RCC 7860 (cell line): ENCODE results near the gene NINL.

Source experiments
- DNase-seq: peaks from one replicate; pipeline ENCODE4 v3.0.0-alpha.2; 2015; ENCODE audit warnings: low spot score
- FAIRE-seq: peaks from 2 replicates; lab custom pipeline; 2012; peaks lifted over from hg19 to GRCh38; lab: Jason Lieb, UNC

NINL gene

DNA sequence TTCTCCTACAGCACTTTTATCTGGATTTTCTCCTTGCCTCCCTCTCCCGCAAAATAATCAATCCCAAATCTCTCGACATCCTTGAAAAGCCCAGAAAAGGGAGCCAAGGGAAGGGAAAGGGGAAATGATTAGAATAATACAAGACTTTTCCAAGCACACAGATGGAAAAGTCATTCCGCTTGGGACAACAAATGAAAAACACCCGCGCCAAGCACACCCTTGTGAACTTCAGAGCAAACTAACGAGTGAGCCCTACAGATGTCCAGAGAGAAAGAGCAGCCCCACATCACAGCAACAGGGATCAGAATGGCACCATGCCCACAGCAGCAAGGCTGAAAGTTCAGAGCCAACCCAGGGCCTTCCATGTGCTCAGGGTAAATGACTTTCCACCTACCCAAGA is 49.6 kb downstream of the NINL start:
- DNase-seq (no peak), FAIRE-seq (no peak)

DNA sequence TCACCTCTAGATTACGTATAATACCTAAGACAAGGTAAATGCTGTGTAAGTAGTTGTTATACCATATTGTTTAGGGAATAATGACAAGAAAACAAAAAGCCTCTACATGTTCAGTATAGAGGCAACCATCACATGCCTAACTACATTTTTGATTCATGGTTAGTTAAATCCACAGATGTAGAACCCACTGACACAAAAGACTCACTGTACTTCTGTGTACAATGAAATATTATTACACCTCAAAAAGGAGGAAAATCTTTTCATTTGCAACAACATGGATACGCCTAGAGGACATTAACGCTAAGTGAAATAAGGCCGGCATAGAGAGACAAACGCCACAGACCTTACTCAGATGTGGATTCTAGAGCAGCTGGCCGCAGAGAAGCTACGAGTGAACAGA is 50.5 kb downstream of the NINL start:
- no peak for DNase-seq
- FAIRE-seq = no peak

DNA sequence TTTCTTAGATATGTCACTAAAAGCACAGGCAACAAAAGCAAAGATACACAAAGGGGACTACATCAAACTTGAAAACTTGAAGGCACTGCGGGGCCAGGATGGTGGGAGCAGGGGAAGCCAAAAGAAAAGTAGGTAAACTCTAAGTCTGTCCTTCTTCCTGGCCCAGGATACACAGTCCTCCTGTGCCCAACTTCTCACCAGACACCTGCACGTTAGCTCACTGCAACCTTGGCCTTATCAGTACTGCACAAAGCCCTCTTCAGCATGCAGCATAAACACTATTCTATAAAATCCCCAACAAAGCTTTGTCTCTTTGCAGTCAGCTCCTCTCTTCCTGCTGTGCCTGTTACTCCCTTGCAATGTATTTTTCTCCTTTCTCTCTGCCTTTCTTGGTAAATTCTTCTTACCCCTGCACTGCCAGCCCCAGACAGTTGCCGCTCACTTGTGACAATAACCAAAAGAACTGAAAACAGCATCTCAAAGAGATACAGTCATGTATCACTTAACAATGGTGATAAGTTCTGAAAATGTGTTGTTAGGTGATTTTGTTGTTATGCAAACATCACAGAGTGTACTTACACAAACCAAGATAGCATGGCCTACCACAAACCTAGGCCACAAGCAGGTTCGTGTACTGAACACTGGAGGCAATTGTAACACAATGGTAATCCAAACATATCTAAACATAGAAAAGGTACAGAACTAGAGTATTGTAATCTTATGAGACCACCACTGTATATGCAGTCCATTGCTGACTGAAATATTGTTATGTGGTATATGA is 51.2 kb downstream of the NINL start:
- FAIRE-seq = no peak
- DNase-seq = no peak

DNA sequence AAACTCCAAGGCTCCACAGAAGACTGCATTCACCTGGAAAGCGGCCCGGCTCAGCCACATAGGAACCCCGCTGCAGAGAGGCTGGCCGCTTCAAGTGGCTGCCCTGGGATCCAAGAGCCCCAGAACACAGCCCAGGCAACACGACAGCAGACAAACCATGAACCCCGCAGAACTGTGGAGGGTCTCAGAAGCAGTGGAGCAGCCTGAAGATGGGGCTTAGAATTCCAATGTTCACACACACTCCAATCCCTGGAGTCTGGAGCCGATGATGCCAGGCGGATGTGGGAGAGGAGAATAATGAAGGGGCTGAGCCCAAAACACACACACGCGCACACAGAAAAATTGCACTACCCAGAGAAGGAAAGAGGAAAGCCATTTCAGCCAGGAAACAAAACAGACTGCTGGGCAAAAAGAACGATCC is 52.4 kb downstream of the NINL start:
- FAIRE-seq (no peak), DNase-seq (no peak)

DNA sequence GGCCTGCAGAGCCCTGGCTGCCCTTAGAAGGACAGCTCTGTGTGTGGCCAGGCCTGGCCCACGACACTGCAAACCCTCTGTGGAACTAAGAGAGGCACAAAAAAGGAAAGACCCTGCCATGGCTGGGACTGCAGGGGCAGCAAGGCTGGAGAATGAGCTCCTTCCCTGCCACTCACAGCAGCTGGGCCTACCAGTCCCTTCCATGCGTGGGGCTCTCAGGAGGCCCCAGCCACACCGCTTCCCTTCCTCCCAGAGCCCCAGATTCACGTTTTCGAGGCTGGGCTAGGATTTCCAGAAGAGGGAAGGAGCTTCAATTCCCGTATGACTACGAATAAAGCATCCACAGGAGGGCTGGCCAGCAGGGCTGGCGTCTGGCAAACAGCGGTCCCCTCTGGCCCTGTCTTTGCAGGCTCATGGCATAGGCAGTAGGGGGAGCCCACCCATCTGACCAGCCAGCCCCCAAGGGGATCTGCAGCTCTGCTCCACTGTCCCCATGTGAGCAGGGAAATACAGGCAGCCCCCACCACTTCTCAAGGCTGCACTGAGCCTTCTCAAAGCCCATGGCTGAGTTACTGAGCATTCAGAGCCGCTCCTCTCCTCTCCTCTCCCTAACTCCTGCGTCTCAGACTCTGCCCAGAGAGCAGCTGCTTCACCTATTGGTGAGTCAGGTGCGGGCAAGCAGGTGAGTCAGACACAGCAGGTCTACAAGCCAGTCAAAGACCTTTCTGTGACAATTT is 53.1 kb downstream of the NINL start:
- no peak for FAIRE-seq
- no peak for DNase-seq

DNA sequence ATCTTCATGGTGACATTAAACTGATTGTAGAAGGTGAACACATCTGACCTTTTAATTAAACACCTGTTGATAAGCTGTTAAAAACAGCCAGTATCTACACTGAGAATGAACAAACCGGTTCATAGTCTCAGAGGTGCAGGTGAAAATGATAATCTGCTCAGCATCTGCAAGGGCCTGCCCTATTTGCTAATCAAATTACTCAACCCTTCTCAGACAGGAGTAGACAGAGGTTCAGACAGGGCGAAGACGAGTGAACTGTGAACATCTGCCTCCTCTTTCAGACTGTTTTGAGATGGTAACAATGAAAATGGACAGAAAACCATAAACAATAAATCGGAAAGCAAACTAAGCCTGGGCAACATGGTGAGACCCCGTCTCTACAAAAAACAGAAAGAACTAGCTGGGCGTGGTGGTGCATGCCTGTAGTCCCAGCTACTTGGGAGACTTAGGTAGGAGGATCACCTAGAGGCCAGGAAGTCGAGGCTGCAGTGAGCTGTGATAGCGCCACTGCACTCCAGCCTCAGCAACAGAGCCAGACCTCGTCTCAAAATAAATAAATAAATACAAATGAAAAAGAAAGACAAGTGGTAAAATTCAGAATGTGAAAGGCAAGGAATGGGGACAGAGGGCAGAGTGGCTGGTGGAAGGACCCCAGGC is 55.9 kb downstream of the NINL start:
- DNase-seq (no peak), FAIRE-seq (no peak)

DNA sequence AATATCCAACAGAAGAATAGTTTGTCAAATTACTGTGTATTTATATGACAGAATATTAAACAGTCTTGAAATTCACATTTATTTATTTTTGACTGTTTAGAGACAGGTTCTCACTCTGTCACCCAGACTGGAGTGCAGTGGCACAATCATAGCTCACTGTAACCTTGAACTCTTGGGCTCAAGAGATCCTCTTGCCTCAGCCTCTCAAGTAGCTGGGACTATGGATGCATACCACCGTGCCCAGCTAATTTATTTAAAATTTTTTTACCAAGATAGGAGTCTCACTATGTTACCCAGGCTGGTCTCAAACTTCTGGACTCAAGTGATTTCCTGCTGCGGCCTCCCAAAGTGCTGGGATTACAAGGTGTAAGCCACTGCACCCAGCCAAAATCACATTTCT is 57.4 kb downstream of the NINL start:
- DNase-seq (no peak), FAIRE-seq (no peak)

DNA sequence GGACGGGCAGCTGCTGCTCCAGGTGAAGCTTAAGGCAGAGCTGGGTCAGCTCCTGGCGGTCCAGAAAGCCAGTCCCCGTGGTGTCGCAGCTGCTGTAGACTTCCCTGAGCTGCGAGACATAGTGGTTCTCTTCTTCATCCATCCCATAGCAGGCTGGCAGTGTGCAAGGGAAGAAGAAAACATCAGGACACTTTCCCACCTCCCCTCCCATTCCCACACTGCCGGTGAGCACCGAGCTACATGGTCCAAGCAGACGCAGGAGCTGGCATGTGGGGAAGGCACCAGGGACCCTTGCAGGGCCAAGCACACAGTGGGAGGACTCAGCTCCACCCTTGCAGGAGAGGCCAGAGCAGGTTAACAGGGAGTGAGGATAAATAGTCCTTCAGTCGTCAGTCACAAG is 58.9 kb downstream of the NINL start:
- no peak for DNase-seq
- no peak for FAIRE-seq

DNA sequence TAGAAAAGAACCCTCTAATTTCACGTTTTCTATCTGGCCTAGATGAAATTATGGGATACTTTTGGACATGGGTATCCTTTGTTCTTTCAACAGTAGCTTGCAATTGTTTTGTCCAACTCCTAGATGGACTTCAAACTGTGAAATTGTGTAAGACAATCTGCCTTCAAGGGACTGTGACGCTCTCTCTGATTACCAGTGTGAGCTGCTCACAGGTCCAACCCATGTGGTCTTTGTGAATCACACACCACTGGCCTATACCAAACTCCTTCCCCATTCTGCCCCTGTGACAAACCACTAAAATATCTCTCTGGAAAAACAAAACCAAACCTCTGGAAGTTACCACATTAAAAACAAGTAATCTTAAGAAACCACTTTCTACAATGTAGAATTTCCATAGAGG is 59.5 kb downstream of the NINL start:
- FAIRE-seq = peak; percentile 72
- DNase-seq = peak; percentile 56

DNA sequence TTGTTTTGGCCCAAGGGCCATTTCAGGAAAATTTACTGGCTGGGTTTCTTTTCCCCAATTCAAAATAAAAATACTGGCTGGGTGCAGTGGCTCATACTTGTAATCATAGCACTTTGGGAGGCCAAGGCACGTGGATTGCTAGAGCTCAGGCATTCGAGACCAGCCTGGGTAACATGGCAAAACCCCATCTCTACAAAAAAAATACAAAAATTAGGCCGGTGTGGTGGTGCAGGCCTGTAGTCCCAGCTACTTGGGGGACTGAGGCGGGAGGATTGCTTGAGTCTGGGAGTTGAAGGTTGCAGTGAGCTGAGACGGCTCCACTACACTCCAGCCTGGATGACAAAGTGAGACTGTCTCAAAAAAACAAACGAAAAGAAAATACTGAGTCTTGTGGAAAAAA is 60.0 kb downstream of the NINL start:
- FAIRE-seq = no peak
- DNase-seq = no peak

DNA sequence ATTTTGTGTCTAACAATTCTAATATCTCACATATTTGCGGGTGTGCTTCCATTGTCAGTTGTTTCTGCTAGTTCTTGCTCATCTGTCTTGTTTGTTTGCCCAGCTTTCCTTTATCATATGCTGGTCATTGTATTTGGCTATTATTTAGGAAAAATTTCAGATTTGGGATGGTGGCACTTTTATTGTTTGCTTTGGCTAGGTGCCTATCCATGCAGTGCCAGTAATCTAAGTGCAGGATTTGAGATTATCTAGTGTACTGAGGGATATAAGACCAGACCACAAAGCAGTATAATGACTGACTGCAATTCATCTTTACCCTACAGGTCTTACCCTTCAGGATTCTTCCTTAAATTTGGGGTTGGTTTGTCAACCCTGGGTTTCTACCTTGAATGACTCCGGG is 63.9 kb downstream of the NINL start:
- FAIRE-seq (no peak), DNase-seq (no peak)

DNA sequence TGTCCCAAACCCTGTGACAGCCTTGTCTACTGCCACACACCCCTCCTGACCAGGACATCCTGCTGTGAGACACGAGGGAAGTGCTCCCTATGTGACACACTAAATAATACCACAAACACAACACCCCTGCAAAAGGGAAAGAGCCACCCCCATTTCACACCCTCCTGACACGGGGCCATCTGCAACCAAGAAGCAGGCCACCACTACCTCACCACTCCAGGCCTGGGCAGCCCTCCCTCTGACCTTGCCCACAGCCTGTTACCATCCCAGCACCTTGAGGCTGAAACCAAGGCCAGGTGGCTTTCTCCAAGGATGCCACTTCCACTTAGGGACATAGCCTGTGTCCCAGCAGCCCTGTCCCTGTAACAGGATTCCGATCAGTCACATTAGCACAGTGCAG is 68.2 kb downstream of the NINL start:
- FAIRE-seq (no peak), DNase-seq (no peak)

DNA sequence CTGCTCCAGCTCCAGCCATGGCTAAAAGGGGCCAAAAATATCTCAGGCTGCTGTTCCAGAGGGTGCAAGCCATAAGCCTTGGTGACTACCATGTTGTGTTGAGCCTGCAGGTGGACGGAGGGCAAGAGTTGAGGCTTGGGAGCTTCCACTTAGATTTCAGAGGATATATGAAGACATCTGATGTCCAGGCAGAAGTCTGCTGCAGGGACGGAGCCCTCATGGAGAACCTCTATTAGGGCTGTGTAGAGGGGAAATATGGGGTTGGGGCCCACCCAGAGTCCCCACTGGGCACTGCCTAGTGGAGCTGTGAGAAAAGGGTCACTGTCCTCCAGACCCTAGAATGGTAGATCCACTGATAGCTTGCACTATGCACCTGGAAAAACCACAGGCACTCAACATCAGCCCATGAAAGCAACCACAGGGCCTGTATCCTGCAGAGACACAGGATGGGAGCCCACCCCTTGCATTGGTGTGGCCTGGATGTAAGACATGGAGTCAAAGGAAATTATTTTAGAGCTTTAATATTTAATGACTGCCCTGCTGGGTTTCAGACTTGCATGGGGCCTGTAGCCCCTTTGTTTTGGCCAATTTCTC is 70.5 kb downstream of the NINL start:
- FAIRE-seq = no peak

DNA sequence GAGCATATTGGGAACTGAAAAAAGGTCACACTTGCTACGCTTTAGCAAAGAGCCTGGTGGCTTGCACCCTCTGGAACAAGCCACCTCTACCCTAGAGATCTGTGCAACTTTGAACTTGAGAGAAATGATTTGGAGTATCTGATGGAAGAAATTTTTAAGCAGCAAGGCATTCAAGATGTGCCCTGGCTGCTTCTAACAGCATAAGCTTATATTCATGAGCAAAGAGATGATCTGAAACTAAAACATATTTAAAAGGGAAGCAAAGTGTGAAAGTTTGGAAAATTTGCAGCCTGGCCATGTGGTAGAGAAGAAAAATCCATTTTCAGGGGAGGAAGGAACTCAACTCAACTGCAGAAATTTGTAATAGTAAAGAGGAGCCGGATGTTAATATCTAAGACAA is 71.1 kb downstream of the NINL start:
- DNase-seq (no peak), FAIRE-seq (no peak)

More for the DNA sequence above, 70.5 kb downstream of the NINL start:
- no peak for DNase-seq

DNA sequence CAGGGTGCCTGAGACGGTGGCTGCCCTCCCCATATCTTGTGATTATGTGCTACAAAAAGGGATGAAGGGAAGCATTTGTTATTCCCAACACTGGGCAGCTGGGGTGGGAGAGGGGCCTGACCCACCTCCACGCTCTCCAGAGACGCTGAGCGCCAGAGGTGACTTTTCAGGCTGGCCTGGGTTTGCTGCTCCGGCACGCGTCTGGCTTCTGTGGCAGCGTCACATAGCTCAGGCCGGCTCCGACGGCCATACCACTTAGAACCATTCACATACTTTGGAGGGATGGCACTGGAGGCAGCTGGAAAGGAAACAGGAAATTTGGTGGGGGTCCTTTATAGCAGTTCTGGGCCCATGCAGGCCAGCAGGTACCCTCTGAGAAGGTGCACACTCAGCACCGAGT is 72.6 kb downstream of the NINL start:
- no peak for FAIRE-seq
- DNase-seq = no peak

DNA sequence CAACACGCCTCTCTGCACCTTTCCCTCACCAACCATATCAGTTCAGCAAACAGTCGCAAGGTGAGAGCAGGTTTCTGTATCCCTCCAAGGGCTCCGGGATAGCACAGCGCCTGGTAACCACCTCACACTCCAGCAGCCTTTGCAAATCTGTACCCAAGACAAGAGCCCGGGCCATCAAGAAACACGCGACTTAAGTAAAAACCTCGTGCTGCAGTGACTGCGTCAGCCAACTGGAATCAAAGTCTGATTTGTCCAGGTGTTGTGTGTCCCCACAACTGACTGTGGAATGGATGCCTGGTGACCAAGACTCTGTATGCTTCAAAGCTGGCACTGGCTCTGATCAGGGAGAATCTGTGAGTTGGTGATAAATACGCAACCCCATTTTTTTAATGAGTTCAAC is 74.1 kb downstream of the NINL start:
- DNase-seq = no peak
- no peak for FAIRE-seq

DNA sequence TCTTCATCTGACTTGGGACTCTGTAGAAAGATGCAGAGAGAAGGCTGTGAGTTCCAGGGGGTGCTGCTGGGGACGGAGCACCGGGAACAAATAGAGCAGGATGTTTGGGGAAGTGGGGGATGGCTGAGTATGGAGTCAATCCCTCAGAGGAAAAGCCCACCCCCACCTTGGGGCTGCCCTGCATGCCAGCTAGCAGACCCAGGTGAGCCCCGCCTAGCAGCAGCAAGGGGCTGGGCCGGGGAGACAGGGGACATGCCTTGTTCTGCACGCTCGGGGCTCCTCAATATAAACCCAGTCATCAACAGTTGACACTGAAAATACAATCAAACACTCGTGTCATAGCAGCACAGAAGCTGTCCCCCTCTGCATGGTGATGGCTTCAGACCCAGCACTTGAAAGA is 74.6 kb downstream of the NINL start:
- DNase-seq (no peak), FAIRE-seq (no peak)

DNA sequence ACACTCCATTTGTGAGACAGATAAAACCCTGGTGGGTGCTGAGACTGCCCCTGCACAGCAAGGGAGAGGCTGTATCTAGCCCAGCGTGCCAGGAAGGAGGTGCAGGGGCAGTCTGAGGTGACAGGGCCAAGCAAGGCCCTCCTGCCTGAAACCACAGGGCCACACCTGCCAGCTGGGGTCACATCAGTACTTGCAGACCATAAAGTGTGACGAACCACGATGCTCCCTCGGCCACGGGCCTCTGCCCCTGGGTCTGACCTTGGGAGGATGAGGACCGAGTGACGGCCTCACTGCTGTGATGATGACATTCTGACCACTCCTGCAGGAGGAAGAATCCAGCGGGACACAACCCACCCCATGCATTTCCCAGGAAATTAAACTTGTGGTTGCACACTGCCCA is 75.1 kb downstream of the NINL start:
- FAIRE-seq (peak; percentile 85), DNase-seq (peak; percentile 61)

DNA sequence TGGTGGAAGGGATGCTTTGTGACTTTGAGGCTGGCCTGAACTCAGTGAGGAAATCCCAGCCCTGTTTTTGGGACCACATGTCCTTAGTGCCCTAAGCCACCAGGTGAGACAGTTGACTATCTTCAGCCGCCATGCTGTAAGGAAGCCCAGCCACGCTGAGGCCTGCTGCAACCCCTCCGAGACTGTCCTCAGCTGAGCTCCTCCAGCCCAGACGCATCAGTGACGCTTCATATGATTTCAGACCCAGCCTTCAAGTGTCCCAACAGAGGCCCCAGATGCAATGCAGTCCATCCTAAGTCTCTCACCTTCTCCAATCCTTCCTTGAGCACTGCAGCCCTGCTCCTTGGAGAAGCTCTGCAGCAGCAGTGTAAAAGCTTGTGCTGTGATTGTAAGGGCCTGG is 76.2 kb downstream of the NINL start:
- FAIRE-seq = no peak
- no peak for DNase-seq

DNA sequence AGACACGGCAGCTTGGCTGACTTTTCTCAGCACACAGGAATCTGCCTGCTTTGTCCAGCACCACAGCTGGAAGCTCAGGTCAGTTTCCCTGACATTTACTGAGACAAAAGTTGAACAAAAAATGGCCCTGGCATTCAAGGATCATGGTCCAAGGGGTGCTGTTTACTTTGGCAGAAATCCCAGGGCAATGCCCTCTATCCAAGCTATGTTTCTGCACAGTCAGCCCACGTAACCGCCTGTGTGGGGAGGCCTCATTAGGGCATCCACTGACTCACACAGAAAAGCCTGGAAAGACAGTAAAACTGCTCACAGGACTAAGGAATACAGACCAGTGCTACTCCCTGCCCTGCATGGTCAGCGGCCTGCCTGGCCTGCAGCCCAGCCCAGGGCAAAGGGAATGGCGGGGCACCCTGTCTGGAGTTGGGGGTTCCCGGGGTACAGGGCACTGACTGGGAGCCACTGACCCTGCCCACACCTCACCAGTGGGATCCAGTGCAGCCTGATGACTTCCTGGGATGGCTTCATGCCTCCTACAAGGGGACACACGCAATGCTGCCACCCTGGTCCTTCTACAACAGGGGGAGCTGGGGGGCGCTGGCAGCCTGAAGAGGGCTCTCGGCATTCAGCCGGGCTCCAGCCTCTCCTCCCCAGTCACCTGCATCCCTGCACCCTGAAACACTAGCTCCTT is 77.1 kb downstream of the NINL start:
- FAIRE-seq = peak; percentile 93
- DNase-seq = peak; percentile 91
